HL-60 (cell line): Measurements from ENCODE around the gene MEIG1.

ENCODE experiments used
- SPI1 ChIP-seq: IDR thresholded peaks from 2 replicates; pipeline ENCODE4 v1.6.1; 2012; ENCODE audit warnings: low read depth, mild to moderate bottlenecking, borderline replicate concordance
- TF ChIP-seq, protein P1 (sequence below): IDR thresholded peaks from one replicate; pipeline ENCODE4 v1.5.1; 2011; ENCODE audit warnings: low read length, control low read depth, inconsistent platforms; ENCODE audit not compliant: insufficient read depth

DNA sequence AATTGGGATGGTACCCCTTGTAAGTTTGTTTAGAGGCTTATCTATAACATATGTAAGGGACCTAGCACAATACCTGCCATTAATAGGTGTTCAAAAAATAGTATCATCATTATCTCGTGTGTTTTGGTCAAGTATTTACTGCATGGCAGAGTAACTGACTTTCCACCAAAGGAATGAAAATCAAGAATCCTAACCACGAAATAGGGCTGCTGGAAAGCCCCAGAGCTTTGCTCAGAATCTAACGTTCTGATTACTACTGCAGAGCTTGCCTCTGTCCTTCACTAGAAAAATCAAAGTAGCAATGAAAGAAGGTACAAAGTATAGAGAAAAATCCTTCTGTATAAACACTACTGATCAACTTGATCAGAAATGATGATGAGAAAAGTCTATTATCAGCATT is 40.2 kb upstream of the MEIG1 start:
- TF ChIP-seq, protein P1, sequence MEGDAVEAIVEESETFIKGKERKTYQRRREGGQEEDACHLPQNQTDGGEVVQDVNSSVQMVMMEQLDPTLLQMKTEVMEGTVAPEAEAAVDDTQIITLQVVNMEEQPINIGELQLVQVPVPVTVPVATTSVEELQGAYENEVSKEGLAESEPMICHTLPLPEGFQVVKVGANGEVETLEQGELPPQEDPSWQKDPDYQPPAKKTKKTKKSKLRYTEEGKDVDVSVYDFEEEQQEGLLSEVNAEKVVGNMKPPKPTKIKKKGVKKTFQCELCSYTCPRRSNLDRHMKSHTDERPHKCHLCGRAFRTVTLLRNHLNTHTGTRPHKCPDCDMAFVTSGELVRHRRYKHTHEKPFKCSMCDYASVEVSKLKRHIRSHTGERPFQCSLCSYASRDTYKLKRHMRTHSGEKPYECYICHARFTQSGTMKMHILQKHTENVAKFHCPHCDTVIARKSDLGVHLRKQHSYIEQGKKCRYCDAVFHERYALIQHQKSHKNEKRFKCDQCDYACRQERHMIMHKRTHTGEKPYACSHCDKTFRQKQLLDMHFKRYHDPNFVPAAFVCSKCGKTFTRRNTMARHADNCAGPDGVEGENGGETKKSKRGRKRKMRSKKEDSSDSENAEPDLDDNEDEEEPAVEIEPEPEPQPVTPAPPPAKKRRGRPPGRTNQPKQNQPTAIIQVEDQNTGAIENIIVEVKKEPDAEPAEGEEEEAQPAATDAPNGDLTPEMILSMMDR = no peak
- TF ChIP-seq SPI1 = no peak
